ENCODE results near the gene AUP1.
A peak's percentile ranks its signal among the peaks of the same experiment; 100 is the strongest.
"Not testable (repeated sequence)": the region's sequence is repeated elsewhere in the genome, so short reads cannot be mapped to it uniquely, and the experiment has no call there.

The AUP1 gene

GRCh38 chr2:74489906-74490305 lies 39.6 kb downstream of the AUP1 start:
- no peak for TF ChIP-seq CTCF (IDR thresholded peaks at IDR 0.05; ENCODE audit: low read depth, low read length)
- no peak for DNase-seq (ENCODE audit: low read depth in 2 of 2)
- no peak overlapping the region for H3K4me3 ChIP-seq (replicated peaks in 1 of 2; ENCODE audit: low read depth in 2 of 2, low read length in 2 of 2)

GRCh38 chr2:74488643-74489481 lies 40.6 kb downstream of the AUP1 start:
- H3K4me3 ChIP-seq (replicated peaks in 1 of 2; ENCODE audit: low read depth in 2 of 2, low read length in 2 of 2), result no peak overlapping the region
- no peak for DNase-seq (ENCODE audit: low read depth in 2 of 2)
- no peak for TF ChIP-seq CTCF (IDR thresholded peaks at IDR 0.05; ENCODE audit: low read depth, low read length)

- no peak for DNase-seq (ENCODE audit: low read depth in 2 of 2)
- no peak overlapping the region for H3K4me3 ChIP-seq (replicated peaks in 1 of 2; ENCODE audit: low read depth in 2 of 2, low read length in 2 of 2)
- TF ChIP-seq CTCF (IDR thresholded peaks at IDR 0.05; ENCODE audit: low read depth, low read length), result no peak
Measured at GRCh38 chr2:74486141-74486540, 43.4 kb downstream of the AUP1 start.

- H3K4me3 ChIP-seq (replicated peaks in 1 of 2; ENCODE audit: low read depth in 2 of 2, low read length in 2 of 2), result peak overlapping the region; percentile 65 to 91
- not testable (repeated sequence) for DNase-seq (ENCODE audit: low read depth in 2 of 2)
Measured at GRCh38 chr2:74483675-74484164, 45.8 kb downstream of the AUP1 start.

- H3K4me3 ChIP-seq (replicated peaks in 1 of 2; ENCODE audit: low read depth in 2 of 2, low read length in 2 of 2), result peak within 1 kb of the TSS; percentile 65 to 91
- DNase-seq (ENCODE audit: low read depth in 2 of 2), result peak; percentile 96 to 97
- peak; percentile 89 for TF ChIP-seq CTCF (IDR thresholded peaks at IDR 0.05; ENCODE audit: low read depth, low read length)
Measured at GRCh38 chr2:74482801-74483674, 46.5 kb downstream of the AUP1 start, which contains the start of the genes CCDC142 and TTC31. TSS of gene CCDC142 (minus strand) at chr2:74482998. CDS start at chr2:74482837, 161 bp downstream. TSS of gene TTC31 (plus strand) at chr2:74483081. CDS start at chr2:74483096, 15 bp downstream.

- H3K4me3 ChIP-seq (replicated peaks in 1 of 2; ENCODE audit: low read depth in 2 of 2, low read length in 2 of 2), result peak overlapping the region; percentile 65 to 91
- TF ChIP-seq CTCF (IDR thresholded peaks at IDR 0.05; ENCODE audit: low read depth, low read length), result no peak
- peak; percentile 19 for DNase-seq (ENCODE audit: low read depth in 2 of 2)
Measured at GRCh38 chr2:74481961-74482800, 47.3 kb downstream of the AUP1 start.
